Brain microvascular endothelial cell (primary cell): ENCODE measurements around the gene CAPN7.

Experiments used
- DNase-seq: peaks from one replicate; pipeline ENCODE4 v3.0.0-alpha.2; 2020
- H3K27ac ChIP-seq: fragments of 250-450 bp; sonication (Bioruptor Pico); 2 replicates; pipeline ENCODE4 v1.5.1; 2020; ENCODE audit warnings: mild to moderate bottlenecking, moderate library complexity
- H3K27me3 ChIP-seq: fragments of 250-450 bp; sonication (Bioruptor Pico); replicated peaks from 2 replicates; pipeline ENCODE4 v1.5.1; 2020; ENCODE audit warnings: mild to moderate bottlenecking
- H3K36me3 ChIP-seq: fragments of 250-450 bp; sonication (Bioruptor Pico); replicated peaks from 2 replicates; pipeline ENCODE4 v1.5.1; 2020; ENCODE audit warnings: mild to moderate bottlenecking
- H3K4me3 ChIP-seq: 2 replicates; pipeline ENCODE4 v1.5.1; 2011; ENCODE audit warnings: low read depth, mild to moderate bottlenecking, control low read depth, low read length, moderate library complexity
- CTCF ChIP-seq: IDR thresholded peaks from 2 replicates; pipeline ENCODE4 v1.5.1; 2011; ENCODE audit warnings: low read depth, mild to moderate bottlenecking, moderate library complexity, low read length, control low read depth, inconsistent platforms; ENCODE audit errors: missing control alignments
- in situ Hi-C: cut with HindIII; loops from 2 replicates; pipeline ENCODE4 v1.10.0; 2017; ENCODE audit warnings: low sequenced_read_pairs, low pct_ligation_motif_present

Gene CAPN7

GRCh38 chr3:15205482-15205933 lies 538 bp upstream of the CAPN7 start:
- H3K4me3 ChIP-seq: peak overlapping the region; percentile 90
- in situ Hi-C loops: no loop called here
- no peak for TF ChIP-seq CTCF
- DNase-seq: no peak
- no peaks in the 10 kb centered on the region for H3K27me3 ChIP-seq
- H3K27ac ChIP-seq: peak overlapping the region; percentile 89
- peaks cover 2% of the 10 kb centered on the region for H3K36me3 ChIP-seq

- H3K36me3 ChIP-seq: peaks cover 5% of the 10 kb centered on the region
- H3K27ac ChIP-seq: peak overlapping the region; percentile 89
- H3K4me3 ChIP-seq: peak overlapping the region; percentile 90
- in situ Hi-C loops: no loop called here
- no peaks in the 10 kb centered on the region for H3K27me3 ChIP-seq
- no peak for TF ChIP-seq CTCF
- DNase-seq: peak; percentile 15
These were observed 873 bp downstream of the CAPN7 start for GRCh38 chr3:15206662-15207576.

DNA sequence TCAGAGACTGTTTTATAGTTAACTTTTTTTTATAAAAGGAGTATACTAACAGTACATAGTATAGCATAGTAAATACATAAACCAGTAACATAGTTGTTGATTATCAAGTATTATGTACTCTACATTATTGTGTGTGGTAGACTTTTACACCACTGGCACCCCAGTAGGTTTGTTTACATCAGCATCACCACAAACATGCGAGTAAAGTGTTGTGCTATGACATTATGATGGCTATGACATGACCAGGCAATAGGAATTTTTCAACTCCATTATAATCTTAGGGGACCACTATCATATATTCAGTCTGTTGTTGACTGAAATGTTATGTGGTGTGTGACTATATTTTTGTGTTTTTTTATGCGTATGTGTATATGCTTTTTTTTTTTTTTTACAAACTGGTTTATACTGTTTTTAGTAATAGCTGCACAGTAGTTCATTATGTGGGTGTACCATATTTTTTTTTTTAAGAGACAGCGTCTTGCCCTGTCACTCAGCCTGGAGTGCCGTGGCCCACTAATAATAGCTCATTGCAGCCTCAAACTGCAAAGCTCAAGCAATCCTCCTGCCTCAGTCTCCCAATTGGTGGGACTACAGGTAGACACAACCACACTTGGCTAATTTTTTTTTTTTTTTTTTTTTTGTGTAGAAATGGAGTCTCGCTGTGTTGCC lies 1.9 kb downstream of the CAPN7 start:
- Histone ChIP-seq H3K4me3 (peak overlapping the region; percentile 90), H3K27ac (no peak overlapping the region), H3K27me3 (no peaks in the 10 kb centered on the region), H3K36me3 (peaks cover 12% of the 10 kb centered on the region)
- no peak for TF ChIP-seq CTCF
- no peak for DNase-seq
- in situ Hi-C loops: no loop called here

GRCh38 chr3:15211937-15212336 lies 5.9 kb downstream of the CAPN7 start:
- Histone ChIP-seq H3K27ac (no peak overlapping the region), H3K4me3 (no peak overlapping the region), H3K27me3 (no peaks in the 10 kb centered on the region), H3K36me3 (peaks cover 23% of the 10 kb centered on the region)
- DNase-seq: no peak
- in situ Hi-C loops: no loop called here
- TF ChIP-seq CTCF: no peak

DNA sequence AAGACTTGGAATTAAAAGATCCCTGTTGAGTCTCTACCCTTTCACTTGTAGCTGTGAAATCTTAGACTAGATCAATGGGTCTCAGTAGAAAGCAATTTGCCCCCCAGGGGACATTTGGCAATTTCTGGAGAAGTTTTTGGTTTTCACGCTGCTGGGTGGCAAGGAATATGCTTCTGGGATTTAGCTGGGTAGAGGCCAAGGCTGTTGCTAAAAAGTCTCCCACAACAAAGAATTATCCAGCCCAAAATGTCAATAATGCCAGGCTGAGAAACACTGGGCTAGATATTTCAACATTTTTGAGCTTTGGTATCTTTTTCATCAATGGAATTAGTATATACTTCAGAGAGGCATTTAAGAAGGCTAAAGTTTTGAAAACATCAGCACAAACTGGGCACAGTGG lies 8.7 kb downstream of the CAPN7 start:
- Histone ChIP-seq H3K4me3 (no peak overlapping the region), H3K36me3 (peaks cover 43% of the 10 kb centered on the region), H3K27ac (no peak overlapping the region), H3K27me3 (no peaks in the 10 kb centered on the region)
- in situ Hi-C loops: no loop called here
- no peak for TF ChIP-seq CTCF
- DNase-seq: no peak
